AG08396 (cell line): Measurements from ENCODE around the gene VTI1A.
"Not testable (repeated sequence)": the region's sequence is repeated elsewhere in the genome, so short reads cannot be mapped to it uniquely, and the experiment has no call there.

Source experiments
- DNase-seq: peaks from one replicate; pipeline ENCODE4 v3.0.0; 2012; ENCODE audit warnings: low spot score, mixed read lengths

The VTI1A gene

DNA sequence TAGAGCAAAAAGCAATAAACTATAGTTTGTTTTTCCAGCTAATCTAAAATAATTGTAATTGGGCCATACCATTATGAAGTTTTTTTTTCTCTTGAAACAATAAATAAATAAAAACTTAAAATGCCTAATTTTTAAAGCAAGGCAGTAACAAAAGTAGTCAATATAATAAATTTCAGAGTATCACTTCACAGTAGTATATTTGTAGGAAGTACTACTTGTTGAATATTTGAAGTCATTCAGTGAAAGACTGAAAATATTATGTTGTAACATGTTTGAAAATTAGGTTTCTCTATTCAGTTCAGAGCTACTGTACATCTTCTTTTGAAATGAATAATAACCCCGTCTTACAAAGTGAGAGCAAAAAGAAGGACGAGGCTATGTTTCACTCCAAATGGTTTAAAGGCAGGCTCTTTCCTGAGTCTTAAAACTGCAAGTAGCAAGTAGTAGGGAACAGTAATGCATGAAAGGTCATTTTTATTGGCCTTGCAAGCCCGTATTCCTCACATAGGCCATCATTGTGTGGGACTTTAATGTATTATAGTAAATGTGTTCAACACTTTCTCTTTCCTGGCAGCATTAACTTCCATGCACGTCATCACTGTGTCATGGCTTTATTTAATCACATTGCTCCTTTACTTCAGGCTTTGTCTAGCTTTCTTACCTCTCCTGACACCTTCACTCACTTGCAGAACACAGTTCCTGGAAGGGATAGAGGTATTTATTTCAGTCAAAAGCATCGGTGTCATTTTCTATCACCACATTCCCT, 141.4 kb downstream of the VTI1A start:
- no peak for DNase-seq

DNA sequence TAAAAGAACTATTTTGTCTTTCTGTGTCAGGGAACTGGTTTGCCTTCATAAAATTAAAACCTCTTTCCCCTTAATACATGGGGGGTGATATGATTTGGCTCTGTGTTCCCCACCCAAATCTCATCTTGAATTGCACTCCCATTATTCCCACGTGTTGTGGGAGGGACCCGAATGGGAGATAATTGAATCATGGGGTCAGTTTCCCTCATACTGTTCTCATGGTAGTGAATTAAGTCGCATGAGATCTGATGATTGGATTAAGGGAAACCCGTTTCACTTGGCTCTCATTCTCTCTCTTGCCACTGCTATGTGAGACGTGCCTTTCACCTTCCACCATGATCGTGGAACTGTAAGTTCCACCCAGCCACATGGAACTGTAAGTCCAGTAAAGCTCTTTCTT, 142.1 kb downstream of the VTI1A start:
- DNase-seq = no peak

DNA sequence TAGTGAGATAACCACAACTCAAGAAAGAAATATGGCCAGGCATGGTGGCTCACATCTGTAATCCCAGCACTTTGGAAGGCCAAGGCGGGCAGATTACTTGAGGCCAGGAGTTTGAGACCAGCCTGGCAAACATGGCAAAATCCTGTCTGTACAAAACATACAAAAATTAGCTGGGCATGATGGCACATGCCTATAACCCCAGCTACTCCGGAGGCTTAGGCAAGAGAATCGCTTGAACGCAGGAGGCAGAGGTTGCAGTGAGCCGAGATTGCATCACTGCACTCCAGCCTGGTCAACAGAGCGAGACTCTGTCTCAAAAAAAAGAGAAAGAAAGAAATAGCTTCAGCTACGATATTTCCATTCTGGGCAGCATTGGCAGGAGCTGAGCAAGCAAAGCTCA, 143.8 kb downstream of the VTI1A start:
- DNase-seq = not testable (repeated sequence)

DNA sequence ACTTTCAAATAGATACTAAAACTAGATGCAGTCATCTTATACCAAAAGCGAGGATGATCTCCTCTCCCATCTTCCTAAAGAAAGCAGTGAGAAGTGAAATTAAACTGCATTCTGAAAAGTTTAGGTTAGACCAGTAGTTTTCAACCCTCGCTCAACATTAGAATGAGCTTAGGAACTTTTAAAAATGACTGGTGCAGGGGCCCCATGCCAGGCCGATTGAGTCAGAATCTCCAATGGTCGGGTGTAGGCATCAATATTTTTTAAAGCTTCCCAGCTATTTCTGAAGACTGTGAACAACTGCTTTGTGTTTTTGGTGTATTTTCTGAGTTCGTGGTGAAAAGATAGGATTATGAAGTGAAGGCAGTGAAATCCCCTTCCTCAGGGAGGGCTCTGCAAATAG, 146.0 kb downstream of the VTI1A start:
- DNase-seq = no peak

DNA sequence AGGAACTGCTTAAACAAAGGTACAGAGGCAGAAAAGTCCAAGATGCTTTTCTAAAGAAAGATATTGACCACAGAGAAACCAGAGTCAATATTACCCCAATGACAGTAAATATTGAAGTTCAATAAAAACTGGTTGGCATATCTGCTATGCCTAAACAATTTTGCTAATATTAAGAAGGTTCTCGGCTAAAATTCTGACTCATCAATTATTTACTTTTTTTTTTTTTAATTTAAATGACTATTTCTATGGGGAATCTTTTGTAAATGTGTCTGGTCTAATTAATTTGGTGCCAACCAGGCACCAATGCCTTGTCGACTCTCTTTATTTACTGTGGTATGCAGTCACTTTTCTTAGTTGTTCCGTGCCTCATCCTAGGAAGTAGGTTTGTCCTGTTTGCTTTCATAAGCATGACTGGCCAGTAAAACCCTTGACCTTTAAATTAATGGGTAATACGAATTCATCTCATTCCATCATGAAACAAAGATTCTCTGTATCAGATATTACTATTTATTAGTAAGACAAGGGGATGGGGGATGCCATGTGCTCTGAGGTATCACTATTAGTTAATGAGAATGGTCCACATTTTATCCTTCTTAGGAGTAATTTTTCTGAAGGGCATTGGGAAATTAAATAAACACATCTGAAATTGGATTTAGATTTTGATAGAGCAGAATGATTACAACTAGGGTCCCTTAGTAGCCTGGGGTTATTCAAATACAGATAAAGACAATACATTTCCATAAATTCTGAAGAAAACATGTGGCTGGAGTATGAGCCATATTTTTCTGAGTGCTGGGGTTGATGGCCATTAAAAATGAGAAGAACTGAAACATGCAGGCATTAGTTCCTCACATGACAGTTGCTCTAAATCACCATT, 154.4 kb downstream of the VTI1A start:
- no peak for DNase-seq

DNA sequence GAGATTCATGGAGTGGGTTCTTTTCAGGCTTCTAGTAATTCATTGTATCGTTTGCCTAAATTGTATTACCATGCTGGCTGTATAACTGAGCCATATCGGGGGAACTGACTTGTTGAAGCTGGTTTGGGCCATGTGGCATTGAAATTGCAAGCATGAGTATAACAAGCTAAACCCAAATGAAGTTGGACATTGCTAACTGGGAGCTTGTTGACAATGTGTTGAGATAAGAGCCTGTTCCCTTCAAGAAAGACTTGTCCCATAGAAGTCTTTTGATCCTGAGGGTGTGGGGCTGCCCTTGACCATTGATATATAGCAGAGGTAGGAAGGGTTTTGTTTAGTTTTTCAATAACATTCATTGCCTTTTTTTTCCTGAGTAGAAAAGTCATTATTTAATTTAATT, 156.0 kb downstream of the VTI1A start:
- no peak for DNase-seq

DNA sequence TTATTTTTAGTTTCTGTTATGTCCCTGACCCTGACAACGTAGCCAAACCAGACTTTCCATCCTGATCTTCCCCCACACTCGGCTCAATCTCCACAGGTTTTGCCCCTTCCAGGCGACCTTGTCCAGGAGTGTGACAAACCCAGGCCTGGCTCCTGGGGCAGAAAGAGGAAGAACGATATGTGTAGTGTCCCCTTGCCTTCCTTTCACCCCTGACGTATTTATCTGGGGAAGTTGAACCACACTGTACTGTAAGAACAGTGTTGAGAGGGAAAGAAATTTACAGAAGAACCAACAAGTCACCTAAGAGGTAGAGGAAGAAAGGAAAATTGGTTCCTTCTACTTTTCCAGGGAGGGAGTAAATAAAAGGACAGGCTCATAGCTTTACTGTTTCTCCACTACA, 158.0 kb downstream of the VTI1A start:
- DNase-seq = no peak

DNA sequence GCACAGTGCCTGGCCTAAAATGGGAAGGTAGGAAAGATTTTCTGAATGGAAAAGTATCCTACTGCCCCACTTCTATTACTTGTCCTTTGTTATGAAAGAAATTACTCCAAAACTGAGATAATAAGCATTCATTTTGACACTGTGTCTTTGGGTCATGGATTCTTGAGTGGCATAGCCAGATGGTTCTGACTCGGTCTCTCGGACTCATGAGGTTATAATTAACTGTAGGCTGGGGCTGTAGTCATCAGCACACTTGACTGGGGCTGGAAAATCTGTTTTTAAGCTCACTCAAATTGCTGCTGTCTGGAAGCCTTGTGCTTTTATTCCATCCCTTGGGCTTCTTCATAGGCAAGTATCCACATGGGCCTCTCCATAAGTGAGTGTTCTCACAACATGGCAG, 160.5 kb downstream of the VTI1A start:
- no peak for DNase-seq

DNA sequence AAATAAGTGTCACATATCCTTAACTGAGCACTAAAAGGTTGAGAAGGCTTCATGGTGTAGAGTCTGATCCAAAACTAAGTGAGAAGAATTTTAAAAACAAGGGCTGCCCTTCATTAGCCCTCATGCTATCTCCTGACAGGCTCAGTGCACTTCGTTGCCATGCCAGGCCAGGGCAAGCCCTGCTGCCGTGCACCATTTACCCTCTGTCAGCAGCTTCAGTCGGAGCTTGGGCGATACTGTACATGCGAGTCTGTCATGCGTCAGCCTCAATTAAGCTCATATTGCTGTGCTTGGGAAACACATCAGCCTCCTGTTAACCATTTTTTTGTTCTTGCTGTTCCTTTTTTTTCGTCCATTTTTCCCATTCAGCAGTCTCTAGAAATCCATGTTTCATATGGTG, 166.6 kb downstream of the VTI1A start:
- no peak for DNase-seq

DNA sequence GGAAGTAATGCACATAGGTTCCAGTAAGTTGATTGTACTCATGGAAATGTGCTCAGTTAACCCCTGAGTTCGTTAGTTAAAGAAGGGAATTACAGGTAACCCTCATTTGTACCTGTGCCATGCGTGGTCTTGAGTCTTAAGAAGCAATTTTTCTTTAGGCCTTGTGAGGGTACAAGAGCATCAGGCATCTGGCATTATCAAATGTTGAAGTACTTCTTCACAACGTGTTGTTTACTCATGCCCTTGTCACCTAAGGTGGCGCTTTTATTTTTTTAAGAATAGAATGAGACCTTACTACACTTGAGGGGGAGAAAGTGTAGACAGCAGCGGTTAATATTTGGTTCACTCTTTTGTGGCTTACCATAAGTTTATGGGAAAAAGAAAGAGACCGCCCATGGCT, 167.1 kb downstream of the VTI1A start:
- no peak for DNase-seq

DNA sequence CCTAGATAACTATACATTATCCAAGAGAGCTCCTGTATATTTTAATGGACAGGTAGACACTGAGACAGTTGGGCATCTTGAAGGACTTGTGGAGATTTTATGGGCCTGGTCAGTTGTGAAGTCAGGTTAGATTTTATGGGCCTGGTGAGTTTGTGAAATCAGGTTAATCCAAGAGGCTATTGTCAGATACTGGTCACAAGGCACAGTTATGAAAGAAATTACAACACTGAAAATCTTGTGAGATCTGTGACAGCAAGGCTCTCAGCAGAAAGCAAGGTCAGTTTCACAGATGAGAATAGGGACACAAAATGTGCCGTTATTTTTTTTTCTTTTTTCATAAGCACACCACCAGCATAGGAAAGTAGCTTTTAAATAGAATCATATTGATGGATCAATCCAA, 167.6 kb downstream of the VTI1A start:
- DNase-seq = no peak

DNA sequence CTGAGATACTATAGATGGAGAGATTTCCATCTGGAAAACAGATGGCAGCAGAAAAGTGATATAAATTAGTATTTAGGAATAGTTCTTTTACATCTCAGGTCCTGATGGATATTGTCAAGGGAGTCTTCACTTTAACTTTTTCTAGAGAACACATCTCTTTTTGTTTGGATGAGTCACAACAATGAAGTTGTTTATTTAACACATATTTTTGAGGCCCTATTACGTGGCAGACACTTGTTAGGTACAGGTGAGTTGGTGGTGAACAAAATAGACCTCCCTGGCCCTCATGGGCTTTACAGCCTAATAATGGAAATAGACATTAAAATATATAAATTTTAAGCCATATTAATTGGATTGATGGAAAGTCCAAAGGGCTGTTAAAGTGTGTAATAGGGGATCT, 168.3 kb downstream of the VTI1A start:
- no peak for DNase-seq

DNA sequence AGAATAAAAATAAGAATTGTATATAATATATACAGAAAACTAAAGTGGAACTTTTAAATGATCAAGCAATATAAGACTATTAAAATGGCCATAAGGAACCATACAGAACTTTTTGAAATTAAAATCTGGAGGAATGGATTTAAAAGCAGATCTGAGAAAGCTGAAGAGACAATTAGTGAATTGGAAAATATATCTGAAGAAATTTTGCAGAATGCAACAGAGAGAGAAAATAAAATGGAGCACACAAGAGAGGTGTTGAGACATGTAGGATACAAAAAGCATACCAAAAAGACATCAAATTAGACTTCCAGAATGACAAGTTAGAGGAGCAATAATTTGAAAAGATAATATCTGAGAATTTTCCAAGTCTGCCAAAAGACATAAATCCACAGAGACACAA, 169.6 kb downstream of the VTI1A start:
- no peak for DNase-seq

DNA sequence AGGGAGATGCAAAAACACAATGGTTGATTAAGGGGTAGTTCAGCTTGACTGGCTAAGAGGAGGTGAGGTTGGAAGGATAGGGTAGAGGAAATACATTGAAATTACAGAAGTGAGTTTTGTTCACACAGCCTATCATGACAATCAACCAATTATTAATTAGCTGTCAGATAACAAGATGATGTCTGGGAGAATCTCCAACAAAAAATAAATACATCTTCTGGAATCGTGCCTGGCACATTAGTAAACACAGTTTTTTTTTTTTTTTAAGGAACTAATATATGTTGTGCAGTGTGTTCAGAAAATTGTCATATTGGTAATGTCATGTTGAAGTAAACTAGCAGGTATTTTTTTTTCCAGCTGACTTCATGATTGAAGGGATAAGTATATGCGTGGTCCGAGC, 171.8 kb downstream of the VTI1A start:
- no peak for DNase-seq

DNA sequence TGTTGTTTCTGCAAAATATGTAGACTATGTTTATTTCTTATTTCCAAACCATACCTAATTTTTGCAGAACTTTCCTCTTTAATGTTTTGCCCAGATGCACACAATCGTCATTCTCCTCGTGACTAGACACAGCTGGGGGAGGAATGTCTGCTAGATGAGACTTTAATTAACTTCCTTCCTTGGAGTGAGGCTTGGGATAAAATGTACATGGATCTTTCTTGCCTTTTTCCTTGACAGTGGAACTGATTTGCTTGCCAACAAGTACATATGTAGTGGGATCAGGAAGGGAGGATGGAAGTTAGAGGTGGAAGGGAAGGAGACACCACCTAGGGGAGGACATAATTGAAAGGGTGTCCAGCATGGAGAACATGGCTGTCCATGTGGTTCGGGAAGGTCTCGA, 172.5 kb downstream of the VTI1A start:
- no peak for DNase-seq

DNA sequence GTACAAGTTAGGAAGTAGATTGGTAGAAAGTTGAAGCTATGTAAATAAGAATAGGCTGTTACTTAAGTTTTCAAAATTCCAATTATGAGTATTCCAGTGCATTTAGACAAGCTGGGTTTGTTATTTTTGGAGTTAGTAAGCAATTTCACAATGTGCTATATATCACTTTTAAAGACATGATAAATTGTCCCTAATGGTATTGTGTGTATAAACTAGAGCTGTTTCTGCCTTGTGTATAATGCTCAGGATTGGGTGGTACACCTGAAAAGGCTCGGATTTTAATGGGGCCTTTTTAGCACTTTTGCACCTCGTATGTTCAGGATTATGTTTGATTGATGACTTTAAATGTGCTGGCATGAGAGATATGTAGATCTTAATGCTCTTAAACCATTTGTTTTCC, 175.8 kb downstream of the VTI1A start:
- DNase-seq = no peak

DNA sequence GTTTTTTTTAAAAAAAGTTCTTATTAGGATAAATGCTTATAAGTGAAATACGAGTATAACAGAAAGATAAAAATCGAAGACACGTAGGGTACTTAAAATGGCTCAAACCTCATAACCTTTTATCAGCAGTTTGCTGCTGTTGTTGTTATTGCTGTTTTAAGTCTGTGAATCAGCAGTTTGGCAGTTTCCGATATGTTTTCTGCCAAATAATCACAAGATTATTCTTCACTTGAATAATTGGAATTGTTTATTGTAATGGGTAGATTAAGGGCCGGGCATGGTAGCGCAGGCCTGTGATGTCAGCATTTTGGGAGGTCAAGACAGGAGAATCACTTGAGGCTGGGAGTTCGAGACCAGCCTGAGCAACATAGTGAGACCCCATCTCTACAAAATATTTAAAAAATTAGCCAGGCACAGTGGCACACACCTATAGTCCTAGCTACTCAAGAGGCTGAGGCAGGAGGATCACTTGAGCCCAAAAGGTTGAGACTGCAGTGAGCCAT, 177.6 kb downstream of the VTI1A start:
- DNase-seq = no peak

DNA sequence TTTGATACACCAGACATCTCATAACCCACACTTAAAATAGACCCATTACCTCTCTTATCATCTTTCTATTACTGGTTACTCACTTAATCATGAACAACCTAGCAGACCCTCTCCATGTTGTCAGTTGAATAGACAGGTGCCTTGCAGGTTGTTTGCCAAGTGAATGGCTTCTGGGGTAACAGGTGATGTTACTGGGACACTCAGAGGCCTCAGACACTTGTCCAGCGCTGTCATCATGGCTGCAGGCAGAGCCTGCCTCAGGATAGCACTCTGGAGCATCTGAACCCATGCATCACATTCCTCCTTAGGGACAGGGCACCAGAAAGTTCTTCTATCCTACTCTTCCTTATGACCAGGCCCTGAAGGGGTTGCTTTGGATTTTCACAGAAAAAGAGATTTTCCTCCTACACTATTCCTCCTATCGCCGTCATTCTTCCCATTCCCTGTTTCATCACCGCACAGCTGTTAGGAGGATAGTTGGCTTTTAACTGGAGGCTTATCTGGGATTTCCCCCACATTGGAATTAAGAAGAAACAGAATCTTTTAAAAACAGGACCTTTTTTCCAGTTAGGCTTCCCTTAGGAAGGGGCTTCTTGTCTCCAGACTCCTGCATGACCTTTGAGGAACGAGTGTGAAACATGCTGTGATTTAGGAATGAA, 182.1 kb downstream of the VTI1A start:
- DNase-seq = no peak

DNA sequence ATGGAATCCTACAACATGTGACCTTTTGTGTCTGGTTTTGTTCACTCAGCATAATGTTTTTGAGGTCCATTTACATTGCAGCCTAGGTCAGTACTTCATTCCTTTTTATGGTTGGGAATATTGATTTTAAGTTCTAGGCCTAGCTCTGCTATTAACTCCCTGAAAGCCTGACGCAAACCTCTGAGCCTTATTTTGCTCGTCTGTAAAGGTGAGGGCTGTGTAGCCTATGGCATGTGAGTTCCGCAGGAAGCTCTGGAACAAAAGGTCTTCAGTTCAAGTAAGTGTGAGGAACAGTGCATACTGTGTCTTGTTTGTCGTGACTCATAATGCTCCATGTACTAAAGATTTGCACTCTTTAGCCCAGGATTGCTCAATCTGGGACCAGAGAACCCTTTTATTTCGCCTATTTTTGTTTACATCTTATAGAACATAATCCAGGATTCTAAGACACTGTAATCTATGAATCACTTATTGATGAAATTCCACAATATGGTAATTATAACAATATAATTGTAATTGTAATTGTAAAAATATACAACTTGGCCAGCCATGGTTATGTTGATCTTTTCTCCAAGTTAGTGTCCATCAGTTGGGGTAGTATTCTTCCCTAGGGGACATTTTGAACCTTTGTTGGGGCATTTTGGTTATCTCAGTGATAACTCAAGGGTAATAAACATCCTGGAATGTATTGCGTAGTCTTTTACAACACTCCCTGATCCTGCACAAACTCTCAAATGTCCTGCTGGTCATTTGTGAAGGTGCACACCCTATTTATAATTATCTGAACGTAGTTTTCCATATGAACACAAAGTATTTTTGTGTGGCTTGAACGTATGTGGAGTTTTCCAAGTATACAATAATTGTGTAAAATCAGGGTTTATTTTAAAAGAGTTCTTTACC, 184.7 kb downstream of the VTI1A start:
- no peak for DNase-seq

DNA sequence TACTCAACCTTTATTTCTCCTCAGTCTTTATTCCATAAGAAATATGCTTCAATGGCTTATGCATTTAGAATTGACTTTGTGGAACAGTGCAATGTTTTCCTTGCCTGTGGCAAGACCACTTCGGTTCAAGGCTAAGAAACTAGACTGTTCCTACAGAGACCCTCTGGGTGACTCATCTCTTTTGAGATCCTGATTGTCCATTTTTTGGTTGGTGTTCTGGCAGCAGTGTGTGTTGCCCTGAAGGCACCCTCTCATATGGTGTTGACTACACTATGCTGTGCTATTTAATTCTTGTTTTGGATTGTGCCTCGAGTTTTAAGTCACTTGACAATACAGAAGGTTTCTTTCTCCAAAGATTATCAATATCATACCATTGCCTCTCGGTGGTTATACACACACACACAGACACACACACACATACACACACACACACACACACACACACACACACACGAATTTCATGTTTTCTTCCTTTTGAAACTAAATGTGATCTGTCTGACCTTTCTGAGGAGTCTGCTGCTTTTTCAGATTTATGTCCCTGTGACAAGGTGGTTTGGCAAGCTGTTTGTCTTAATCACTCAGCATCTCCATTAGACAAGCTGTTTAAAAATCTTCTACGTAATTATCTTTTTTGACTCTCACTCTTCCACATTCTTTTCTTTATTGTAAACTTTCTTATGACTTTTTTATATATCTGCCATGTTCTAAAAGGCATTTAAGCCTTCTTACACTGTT, 187.2 kb downstream of the VTI1A start:
- no peak for DNase-seq

DNA sequence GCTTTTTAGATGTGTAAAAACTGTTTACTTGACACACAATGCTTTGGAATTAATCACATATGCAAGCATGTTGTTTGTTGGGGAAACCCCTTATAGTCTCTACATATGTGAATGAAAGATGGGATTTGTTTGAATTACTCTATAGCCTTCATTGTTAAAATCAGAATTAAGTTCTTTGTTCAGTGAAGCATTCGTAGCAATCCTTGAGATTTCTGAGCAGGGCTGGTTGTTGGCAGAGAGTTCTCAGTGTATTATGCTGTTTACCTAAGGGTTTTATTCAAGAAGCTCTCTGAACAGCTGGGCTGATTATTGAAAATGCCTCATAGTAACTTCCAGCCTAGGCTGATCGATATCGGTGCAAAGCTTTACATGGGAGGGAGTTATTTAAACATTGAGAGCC, 190.9 kb downstream of the VTI1A start:
- DNase-seq = no peak
